K562 (cell line): ENCODE results near the gene BCL6B. TPM values are rescaled to one million over a fixed set of nuclear protein-coding genes. Genes with fewer than 3 reads are reported as not detected.

Experiments used
- ID3 ChIP-seq, 2 experiments: fragments of 250-450 bp in 1 of 2; fragments of 450-650 bp in 1 of 2; sonication (Bioruptor Pico) in 1 of 2; IDR thresholded peaks; 2 replicates each; pipeline versions ENCODE4 v1.6.1 to v1.8.0; 2016 to 2021; ENCODE audit warnings: mild to moderate bottlenecking in 2 of 2, moderate library complexity in 2 of 2, missing compliant biosample characterization in 1 of 2, missing genetic modification characterization in 1 of 2
- MGA ChIP-seq: fragments of 450-650 bp; IDR thresholded peaks from 2 replicates; pipeline ENCODE4 v1.6.1; 2016; ENCODE audit warnings: mild to moderate bottlenecking, moderate library complexity
- MYC ChIP-seq, 2 experiments: fragments of 250-450 bp in 1 of 2; sonication (Bioruptor Pico) in 1 of 2; IDR thresholded peaks; 2 replicates each; pipeline versions ENCODE4 v1.5.1 to v1.6.1; 2012 to 2021; ENCODE audit warnings: low read depth in 2 of 2, borderline replicate concordance in 1 of 2, improper control_type of control experiment in 1 of 2, low read length in 1 of 2, mild to moderate bottlenecking in 1 of 2, moderate library complexity in 1 of 2
- MYNN ChIP-seq, 2 experiments: sonication (generic); formaldehyde crosslinking in 1 of 2; IDR thresholded peaks; 2 replicates each; pipeline versions ENCODE4 v1.5.0 to v1.6.1; 2016 to 2020; ENCODE audit warnings: antibody characterized with exemption in 1 of 2, missing genetic modification reagents in 1 of 2
- NCOA2 ChIP-seq, 2 experiments: fragments of 450-650 bp; IDR thresholded peaks; 2 replicates each; pipeline ENCODE4 v1.6.1; 2018; ENCODE audit warnings: mild to moderate bottlenecking in 2 of 2, moderate library complexity in 1 of 2; ENCODE audit not compliant: partially characterized antibody in 2 of 2
- NR0B1 ChIP-seq: fragments of 450-650 bp; IDR thresholded peaks from one replicate; pipeline ENCODE4 v1.6.1; 2018; ENCODE audit warnings: mild to moderate bottlenecking, moderate library complexity; ENCODE audit not compliant: partially characterized antibody
- TBP ChIP-seq: optimal IDR thresholded peaks from 2 replicates; pipeline ENCODE3; 2011; ENCODE audit warnings: low read depth, low read length, improper control_type of control experiment
- ZBTB33 ChIP-seq: sonication (generic); formaldehyde crosslinking; IDR thresholded peaks from 2 replicates; pipeline ENCODE4 v1.8.1; 2023; ENCODE audit warnings: mild to moderate bottlenecking, missing genetic modification reagents
- ZFX ChIP-seq: sonication (generic); formaldehyde crosslinking; IDR thresholded peaks from 2 replicates; pipeline ENCODE4 v1.8.0; 2022; ENCODE audit warnings: mild to moderate bottlenecking, missing genetic modification reagents, moderate library complexity
- ZNF175 ChIP-seq: fragments of 200-800 bp; sonication (Bioruptor generic); IDR thresholded peaks from 2 replicates; pipeline ENCODE4 v1.6.1; 2016; ENCODE audit warnings: low read depth, mild to moderate bottlenecking, missing genetic modification characterization, missing compliant biosample characterization
- polyA plus RNA-seq, 8 experiments: library from polyadenylated mRNA; depleted of rRNA in 4 of 8; stranded (reverse) in 5 of 8; unstranded in 3 of 8; fragments of >200 nt; fragmentation: Nextera tagmentation in 2 of 8; fragmentation: Illumina TruSeq in 1 of 8; extraction: Ambion mirVana in 2 of 8; extraction: Trizol in 1 of 8; gene quantifications; 2 replicates each; pipeline versions ENCODE4 v1.2.1 to v1.2.3, GENCODE V29; 2011 to 2014; ENCODE audit warnings: inconsistent platforms in 1 of 8, missing spikeins in 1 of 8
- total RNA-seq, 7 experiments: library from RNA; depleted of rRNA in 6 of 7; stranded (reverse); fragments of >200 nt in 6 of 7; fragmentation: Illumina TruSeq in 2 of 7; extraction: Trizol in 2 of 7; gene quantifications; 2 replicates each; pipeline versions ENCODE4 v1.2.1 to v1.2.3, GENCODE V29; 2011 to 2021; ENCODE audit warnings: low replicate concordance in 1 of 7

BCL6B gene
- total and polyA plus RNA-seq, 9 of the 15 experiments (the other 6 are each of a cell fraction or from before 2014, with no cell fraction given): 0.89 to 5.0 (median 3.6) TPM

- peak; percentile 87 for TF ChIP-seq MGA
- peak; percentile 14; the same call in 1 of the 2 replicates for TF ChIP-seq ZNF175 (CRISPR knock-in tag)
- TF ChIP-seq ID3 (CRISPR knock-in tag; IDR thresholded peaks at IDR 0.05): no peak
- TF ChIP-seq ID3 (tag; IDR thresholded peaks at IDR 0.05): peak; percentile 71; the same call in 1 of the 2 replicates
- TF ChIP-seq ZBTB33 (CRISPR knock-in tag): 0 out of 2 replicates have a peak, but pooled peaks have one; percentile 18
- peak; percentile 31 for TF ChIP-seq MYC (IDR thresholded peaks at IDR 0.05; ENCODE audit: low read depth, low read length)
- no peak for TF ChIP-seq MYC (CRISPR knock-in tag; IDR thresholded peaks at IDR 0.05; ENCODE audit: borderline replicate concordance, low read depth)
- no peak for TF ChIP-seq MYNN (IDR thresholded peaks at IDR 0.05)
- TF ChIP-seq MYNN (CRISPR knock-in tag; IDR thresholded peaks at IDR 0.05): no peak
- TF ChIP-seq ZFX (CRISPR knock-in tag): peak; percentile 81
- no peak for TF ChIP-seq NCOA2 (IDR thresholded peaks at IDR 0.05; ENCODE audit: partially characterized antibody in 2 of 2)
- TF ChIP-seq NR0B1: no peak
- TF ChIP-seq TBP: no peak
Observed at GRCh38 chr17:6994118-6994598, 28.7 kb upstream of the BCL6B start (continued).
